ENCODE results near the gene ADIPOR2. TPM values are rescaled to one million over a fixed set of nuclear protein-coding genes. Genes with fewer than 3 reads are reported as not detected.

ADIPOR2 gene
- total RNA-seq, 1 experiment from 2014 or later: 34.7 TPM

GRCh38 chr12:1738446-1738845 lies 47.6 kb downstream of the ADIPOR2 start:
- Histone ChIP-seq H3K9me3 (ENCODE audit: low read length) (no peaks in the 10 kb centered on the region), H3K4me3 (ENCODE audit: low read length) (no peak overlapping the region), H3K79me2 (ENCODE audit: low read length) (peaks cover 77% of the 10 kb centered on the region), H3K4me1 (ENCODE audit: low read length) (peaks cover 38% of the 10 kb centered on the region), H3K9ac (ENCODE audit: low read length) (no peak overlapping the region), H3K27me3 (ENCODE audit: low read length) (no peaks in the 10 kb centered on the region), H3K9me2 (replicated peaks; ENCODE audit: insufficient read depth, low read length) (no peaks in the 10 kb centered on the region), H3K4me2 (ENCODE audit: low read depth, low read length, poor library complexity, severe bottlenecking) (no peak overlapping the region), H4K20me1 (ENCODE audit: insufficient read depth, low read depth, low read length) (no peaks in the 10 kb centered on the region), H3K27ac (ENCODE audit: low read length) (no peak overlapping the region), H2AFZ (ENCODE audit: low read length) (no peak overlapping the region), H3K36me3 (ENCODE audit: insufficient read depth, low read length) (no peaks in the 10 kb centered on the region)
- DNase-seq: no peak

- no peaks in the 10 kb centered on the region for H4K20me1 ChIP-seq (ENCODE audit: insufficient read depth, low read depth, low read length)
Observed at GRCh38 chr12:1739368-1739767, 48.5 kb downstream of the ADIPOR2 start.

GRCh38 chr12:1740161-1740948 lies 49.5 kb downstream of the ADIPOR2 start:
- DNase-seq: no peak
- peak overlapping the region; percentile 5 for H3K4me2 ChIP-seq (ENCODE audit: low read depth, low read length, poor library complexity, severe bottlenecking)
- H3K27ac ChIP-seq (ENCODE audit: low read length): peak overlapping the region; percentile 59
- no peak overlapping the region for H3K9ac ChIP-seq (ENCODE audit: low read length)
- peaks cover 44% of the 10 kb centered on the region for H3K4me1 ChIP-seq (ENCODE audit: low read length)
- H2AFZ ChIP-seq (ENCODE audit: low read length): no peak overlapping the region
- H3K9me2 ChIP-seq (replicated peaks; ENCODE audit: insufficient read depth, low read length): no peaks in the 10 kb centered on the region
- no peaks in the 10 kb centered on the region; the same call in 1 of the 2 replicates for H3K9me3 ChIP-seq (ENCODE audit: low read length)
- H3K36me3 ChIP-seq (ENCODE audit: insufficient read depth, low read length): no peaks in the 10 kb centered on the region
- no peaks in the 10 kb centered on the region for H4K20me1 ChIP-seq (ENCODE audit: insufficient read depth, low read depth, low read length)
- no peak overlapping the region for H3K4me3 ChIP-seq (ENCODE audit: low read length)
- peaks cover 90% of the 10 kb centered on the region for H3K79me2 ChIP-seq (ENCODE audit: low read length)
- no peaks in the 10 kb centered on the region for H3K27me3 ChIP-seq (ENCODE audit: low read length)

More at GRCh38 chr12:1739368-1739767, 48.5 kb downstream of the ADIPOR2 start:
- Histone ChIP-seq H3K79me2 (ENCODE audit: low read length) (peaks cover 81% of the 10 kb centered on the region), H3K27ac (ENCODE audit: low read length) (no peak overlapping the region), H3K27me3 (ENCODE audit: low read length) (no peaks in the 10 kb centered on the region), H3K36me3 (ENCODE audit: insufficient read depth, low read length) (no peaks in the 10 kb centered on the region), H3K9me2 (replicated peaks; ENCODE audit: insufficient read depth, low read length) (no peaks in the 10 kb centered on the region), H3K9me3 (ENCODE audit: low read length) (no peaks in the 10 kb centered on the region), H3K4me3 (ENCODE audit: low read length) (no peak overlapping the region), H3K9ac (ENCODE audit: low read length) (no peak overlapping the region), H2AFZ (ENCODE audit: low read length) (no peak overlapping the region), H3K4me1 (ENCODE audit: low read length) (peaks cover 38% of the 10 kb centered on the region), H3K4me2 (ENCODE audit: low read depth, low read length, poor library complexity, severe bottlenecking) (no peak overlapping the region)
- DNase-seq: no peak

- H3K4me3 ChIP-seq (ENCODE audit: low read length): no peak overlapping the region
- H4K20me1 ChIP-seq (ENCODE audit: insufficient read depth, low read depth, low read length): no peaks in the 10 kb centered on the region
- no peaks in the 10 kb centered on the region for H3K9me2 ChIP-seq (replicated peaks; ENCODE audit: insufficient read depth, low read length)
- no peak overlapping the region for H2AFZ ChIP-seq (ENCODE audit: low read length)
- no peak overlapping the region for H3K9ac ChIP-seq (ENCODE audit: low read length)
- no peaks in the 10 kb centered on the region for H3K27me3 ChIP-seq (ENCODE audit: low read length)
- no peaks in the 10 kb centered on the region for H3K36me3 ChIP-seq (ENCODE audit: insufficient read depth, low read length)
- H3K79me2 ChIP-seq (ENCODE audit: low read length): peaks cover 98% of the 10 kb centered on the region
- H3K4me2 ChIP-seq (ENCODE audit: low read depth, low read length, poor library complexity, severe bottlenecking): peak overlapping the region; percentile 5
- H3K27ac ChIP-seq (ENCODE audit: low read length): peak overlapping the region; percentile 59
- DNase-seq: no peak
- H3K9me3 ChIP-seq (ENCODE audit: low read length): no peaks in the 10 kb centered on the region; the same call in 1 of the 2 replicates
- peaks cover 51% of the 10 kb centered on the region for H3K4me1 ChIP-seq (ENCODE audit: low read length)
Observed at GRCh38 chr12:1741154-1741949, 50.5 kb downstream of the ADIPOR2 start.

GRCh38 chr12:1744932-1745331 lies 54.1 kb downstream of the ADIPOR2 start:
- no peak for DNase-seq
- Histone ChIP-seq H2AFZ (ENCODE audit: low read length) (no peak overlapping the region), H3K9ac (ENCODE audit: low read length) (no peak overlapping the region), H3K79me2 (ENCODE audit: low read length) (peaks cover 98% of the 10 kb centered on the region), H3K9me2 (replicated peaks; ENCODE audit: insufficient read depth, low read length) (no peaks in the 10 kb centered on the region), H3K36me3 (ENCODE audit: insufficient read depth, low read length) (0 out of 2 replicates have a peak, but pooled peaks cover 3% of the 10 kb centered on the region), H3K27me3 (ENCODE audit: low read length) (no peaks in the 10 kb centered on the region), H3K27ac (ENCODE audit: low read length) (no peak overlapping the region), H3K9me3 (ENCODE audit: low read length) (peaks cover 5% of the 10 kb centered on the region), H4K20me1 (ENCODE audit: insufficient read depth, low read depth, low read length) (no peaks in the 10 kb centered on the region), H3K4me1 (ENCODE audit: low read length) (peaks cover 40% of the 10 kb centered on the region), H3K4me2 (ENCODE audit: low read depth, low read length, poor library complexity, severe bottlenecking) (no peak overlapping the region), H3K4me3 (ENCODE audit: low read length) (no peak overlapping the region)

- H3K27me3 ChIP-seq (ENCODE audit: low read length): no peaks in the 10 kb centered on the region
- no peak overlapping the region for H3K27ac ChIP-seq (ENCODE audit: low read length)
- DNase-seq: no peak
- H3K79me2 ChIP-seq (ENCODE audit: low read length): peaks cover 96% of the 10 kb centered on the region
- no peaks in the 10 kb centered on the region for H3K9me2 ChIP-seq (replicated peaks; ENCODE audit: insufficient read depth, low read length)
- H2AFZ ChIP-seq (ENCODE audit: low read length): no peak overlapping the region
- 0 out of 2 replicates have a peak, but pooled peaks cover 3% of the 10 kb centered on the region for H3K36me3 ChIP-seq (ENCODE audit: insufficient read depth, low read length)
- no peak overlapping the region for H3K4me2 ChIP-seq (ENCODE audit: low read depth, low read length, poor library complexity, severe bottlenecking)
- peaks cover 18% of the 10 kb centered on the region for H3K4me1 ChIP-seq (ENCODE audit: low read length)
- H3K4me3 ChIP-seq (ENCODE audit: low read length): no peak overlapping the region
- H4K20me1 ChIP-seq (ENCODE audit: insufficient read depth, low read depth, low read length): no peaks in the 10 kb centered on the region
- H3K9ac ChIP-seq (ENCODE audit: low read length): no peak overlapping the region
- peaks cover 5% of the 10 kb centered on the region for H3K9me3 ChIP-seq (ENCODE audit: low read length)
Observed at GRCh38 chr12:1747609-1748008, 56.7 kb downstream of the ADIPOR2 start.

- Histone ChIP-seq H3K9me3 (ENCODE audit: low read length) (peaks cover 5% of the 10 kb centered on the region), H3K4me2 (ENCODE audit: low read depth, low read length, poor library complexity, severe bottlenecking) (no peak overlapping the region), H3K79me2 (ENCODE audit: low read length) (peaks cover 94% of the 10 kb centered on the region), H3K4me1 (ENCODE audit: low read length) (peaks cover 17% of the 10 kb centered on the region), H2AFZ (ENCODE audit: low read length) (no peak overlapping the region), H4K20me1 (ENCODE audit: insufficient read depth, low read depth, low read length) (no peaks in the 10 kb centered on the region), H3K9ac (ENCODE audit: low read length) (no peak overlapping the region), H3K27ac (ENCODE audit: low read length) (no peak overlapping the region), H3K9me2 (replicated peaks; ENCODE audit: insufficient read depth, low read length) (no peaks in the 10 kb centered on the region), H3K36me3 (ENCODE audit: insufficient read depth, low read length) (0 out of 2 replicates have a peak, but pooled peaks cover 3% of the 10 kb centered on the region), H3K27me3 (ENCODE audit: low read length) (no peaks in the 10 kb centered on the region), H3K4me3 (ENCODE audit: low read length) (no peak overlapping the region)
- DNase-seq: no peak
Observed at GRCh38 chr12:1749019-1749418, 58.1 kb downstream of the ADIPOR2 start.

GRCh38 chr12:1750300-1750699 lies 59.4 kb downstream of the ADIPOR2 start:
- Histone ChIP-seq H3K27ac (ENCODE audit: low read length) (no peak overlapping the region), H3K9me3 (ENCODE audit: low read length) (peaks cover 5% of the 10 kb centered on the region), H3K27me3 (ENCODE audit: low read length) (no peaks in the 10 kb centered on the region), H3K4me1 (ENCODE audit: low read length) (peaks cover 11% of the 10 kb centered on the region), H3K36me3 (ENCODE audit: insufficient read depth, low read length) (peaks cover 5% of the 10 kb centered on the region; the same call in 1 of the 2 replicates), H3K9ac (ENCODE audit: low read length) (no peak overlapping the region), H3K4me2 (ENCODE audit: low read depth, low read length, poor library complexity, severe bottlenecking) (no peak overlapping the region), H3K9me2 (replicated peaks; ENCODE audit: insufficient read depth, low read length) (no peaks in the 10 kb centered on the region), H3K4me3 (ENCODE audit: low read length) (no peak overlapping the region), H3K79me2 (ENCODE audit: low read length) (peaks cover 88% of the 10 kb centered on the region), H2AFZ (ENCODE audit: low read length) (no peak overlapping the region), H4K20me1 (ENCODE audit: insufficient read depth, low read depth, low read length) (no peaks in the 10 kb centered on the region)
- no peak for DNase-seq

All from Karpas-422 (cell line).